ENCODE data around the gene HSF2. TPM values are rescaled to one million over a fixed set of nuclear protein-coding genes. Genes with fewer than 3 reads are reported as not detected.

Gene HSF2
- total RNA-seq, 6 experiments from 2014 or later = 2.6 to 4.7 (median 3.3) TPM

DNA sequence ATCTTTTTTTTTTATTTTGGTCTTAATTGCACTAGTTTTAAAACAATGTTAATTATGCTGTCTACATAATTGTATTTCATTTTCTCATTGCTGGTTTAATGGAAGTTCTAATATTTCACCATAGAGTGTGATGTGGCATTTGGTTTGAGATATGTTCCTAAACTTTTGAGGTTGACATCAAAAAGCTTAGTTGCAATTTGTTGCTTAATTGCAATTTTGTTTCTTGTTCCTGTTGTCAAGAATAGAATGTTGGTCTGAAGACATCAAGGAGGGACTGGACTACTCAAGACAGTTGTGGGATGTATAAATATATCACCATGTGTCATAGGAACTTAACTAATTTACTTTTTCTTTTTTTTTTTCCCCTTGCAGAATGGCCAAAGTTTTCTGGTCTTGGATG is 12.5 kb downstream of the HSF2 start:
- H3K36me3 ChIP-seq = peaks cover 0 to 2% (median 0%) of the 10 kb centered on the region in 4 donors
- TF ChIP-seq, protein P1, sequence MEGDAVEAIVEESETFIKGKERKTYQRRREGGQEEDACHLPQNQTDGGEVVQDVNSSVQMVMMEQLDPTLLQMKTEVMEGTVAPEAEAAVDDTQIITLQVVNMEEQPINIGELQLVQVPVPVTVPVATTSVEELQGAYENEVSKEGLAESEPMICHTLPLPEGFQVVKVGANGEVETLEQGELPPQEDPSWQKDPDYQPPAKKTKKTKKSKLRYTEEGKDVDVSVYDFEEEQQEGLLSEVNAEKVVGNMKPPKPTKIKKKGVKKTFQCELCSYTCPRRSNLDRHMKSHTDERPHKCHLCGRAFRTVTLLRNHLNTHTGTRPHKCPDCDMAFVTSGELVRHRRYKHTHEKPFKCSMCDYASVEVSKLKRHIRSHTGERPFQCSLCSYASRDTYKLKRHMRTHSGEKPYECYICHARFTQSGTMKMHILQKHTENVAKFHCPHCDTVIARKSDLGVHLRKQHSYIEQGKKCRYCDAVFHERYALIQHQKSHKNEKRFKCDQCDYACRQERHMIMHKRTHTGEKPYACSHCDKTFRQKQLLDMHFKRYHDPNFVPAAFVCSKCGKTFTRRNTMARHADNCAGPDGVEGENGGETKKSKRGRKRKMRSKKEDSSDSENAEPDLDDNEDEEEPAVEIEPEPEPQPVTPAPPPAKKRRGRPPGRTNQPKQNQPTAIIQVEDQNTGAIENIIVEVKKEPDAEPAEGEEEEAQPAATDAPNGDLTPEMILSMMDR (IDR thresholded peaks at IDR 0.05) = no peak
- TF ChIP-seq POLR2A (IDR thresholded peaks at IDR 0.05) = no peak
- DNase-seq (no peak), ATAC-seq (no peak)
- no peak overlapping the region for H3K4me3 ChIP-seq
- no peaks in the 10 kb centered on the region for H3K4me1 ChIP-seq
- H3K27me3 ChIP-seq = no peaks in the 10 kb centered on the region
- no peak overlapping the region for H3K27ac ChIP-seq
- H3K9me3 ChIP-seq = no peaks in the 10 kb centered on the region
- intact Hi-C loops (cut with DNase I) = no loop called here

DNA sequence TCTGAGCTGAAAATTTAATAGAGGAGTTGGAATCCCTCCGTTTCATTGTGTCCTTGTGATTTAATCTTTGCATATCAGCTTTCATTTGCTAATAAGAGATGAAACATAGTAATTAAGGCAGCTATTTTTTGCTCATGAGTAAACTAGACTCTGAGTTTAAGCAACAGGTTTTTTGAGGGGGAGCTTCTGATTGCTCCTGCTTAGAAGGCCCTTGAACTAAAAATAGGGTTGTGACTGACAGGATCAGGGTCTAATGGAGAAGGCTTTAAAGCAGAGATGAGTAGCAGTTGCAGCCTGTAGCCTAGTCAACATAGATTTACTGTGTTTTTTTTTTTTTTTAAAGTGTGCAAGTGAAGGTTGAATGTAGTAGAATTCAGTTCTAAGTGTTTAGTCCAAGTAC is 17.4 kb downstream of the HSF2 start:
- ATAC-seq (no peak), DNase-seq (no peak)
- no peak for TF ChIP-seq POLR2A (IDR thresholded peaks at IDR 0.05)
- TF ChIP-seq, protein P1 (IDR thresholded peaks at IDR 0.05) = no peak
- Histone ChIP-seq H3K27ac (no peak overlapping the region), H3K27me3 (no peaks in the 10 kb centered on the region), H3K4me1 (no peaks in the 10 kb centered on the region), H3K4me3 (no peak overlapping the region), H3K36me3 (peaks cover 0 to 13% (median 1%) of the 10 kb centered on the region in 4 donors), H3K9me3 (no peaks in the 10 kb centered on the region)
- 80% methylated on average over 1 of the region's 1 CpG for WGBS (ENCODE audit: insufficient coverage, low coverage, low lambda C conversion rate, missing lambda C conversion rate)
- intact Hi-C loops (cut with DNase I) = no loop called here

DNA sequence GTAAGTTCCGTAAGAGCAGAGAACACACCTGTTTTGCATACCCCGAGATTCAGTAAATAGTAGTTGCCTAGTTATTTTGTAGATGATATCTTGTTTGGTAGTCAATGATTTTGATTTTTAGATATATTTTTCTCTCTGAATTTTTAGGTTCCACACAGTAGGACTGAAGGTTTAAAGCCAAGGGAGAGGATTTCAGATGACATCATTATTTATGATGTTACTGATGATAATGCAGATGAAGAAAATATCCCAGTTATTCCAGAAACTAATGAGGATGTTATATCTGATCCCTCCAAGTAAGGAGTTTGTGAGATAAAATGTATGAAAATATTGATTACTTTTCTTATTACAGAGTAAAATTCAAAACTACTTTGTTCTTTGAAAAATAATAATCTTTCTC is 22.6 kb downstream of the HSF2 start:
- 97% methylated on average over 2 of the region's 2 CpGs for WGBS (ENCODE audit: insufficient coverage, low coverage, low lambda C conversion rate, missing lambda C conversion rate)
- intact Hi-C loops (cut with DNase I) = no loop called here
- ATAC-seq = no peak
- Histone ChIP-seq H3K4me1 (no peaks in the 10 kb centered on the region), H3K27ac (no peak overlapping the region), H3K36me3 (peaks cover 0 to 36% (median 0%) of the 10 kb centered on the region in 4 donors), H3K4me3 (no peak overlapping the region), H3K9me3 (no peaks in the 10 kb centered on the region), H3K27me3 (no peaks in the 10 kb centered on the region)
- DNase-seq = no peak
- TF ChIP-seq POLR2A (IDR thresholded peaks at IDR 0.05) = no peak
- TF ChIP-seq, protein P1 (IDR thresholded peaks at IDR 0.05) = no peak

DNA sequence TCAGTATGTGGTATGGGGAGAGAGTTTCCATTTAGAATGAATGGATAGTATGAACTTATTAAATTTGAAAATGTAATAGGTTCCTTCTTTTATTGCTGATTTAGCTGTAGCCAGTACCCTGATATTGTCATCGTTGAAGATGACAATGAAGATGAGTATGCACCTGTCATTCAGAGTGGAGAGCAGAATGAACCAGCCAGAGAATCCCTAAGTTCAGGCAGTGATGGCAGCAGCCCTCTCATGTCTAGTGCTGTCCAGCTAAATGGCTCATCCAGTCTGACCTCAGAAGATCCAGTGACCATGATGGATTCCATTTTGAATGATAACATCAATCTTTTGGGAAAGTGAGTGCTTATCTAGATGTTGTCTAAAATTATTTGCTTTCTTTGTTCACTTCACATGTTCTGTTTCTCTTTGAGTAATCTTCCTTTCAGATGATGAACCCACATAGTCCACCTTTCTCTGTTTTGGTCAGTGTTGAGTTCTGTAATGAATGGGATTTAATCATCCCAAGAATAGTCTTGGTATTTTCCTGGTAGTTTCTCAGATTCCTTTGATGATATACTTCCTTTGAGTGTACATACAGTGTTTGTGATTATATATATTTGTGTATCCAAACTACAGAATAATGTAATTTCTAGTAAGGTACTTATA is 23.3 kb downstream of the HSF2 start:
- Histone ChIP-seq H3K27ac (no peak overlapping the region), H3K4me1 (no peaks in the 10 kb centered on the region), H3K4me3 (no peak overlapping the region), H3K27me3 (no peaks in the 10 kb centered on the region), H3K36me3 (peaks cover 0 to 33% (median 1%) of the 10 kb centered on the region in 4 donors), H3K9me3 (no peaks in the 10 kb centered on the region)
- TF ChIP-seq, protein P1 (IDR thresholded peaks at IDR 0.05) = no peak
- no peak for TF ChIP-seq POLR2A (IDR thresholded peaks at IDR 0.05)
- no peak for DNase-seq
- no peak for ATAC-seq
- intact Hi-C loops (cut with DNase I) = no loop called here
- WGBS (ENCODE audit: insufficient coverage, low coverage, low lambda C conversion rate, missing lambda C conversion rate) = 69% methylated on average over 1 of the region's 1 CpG

DNA sequence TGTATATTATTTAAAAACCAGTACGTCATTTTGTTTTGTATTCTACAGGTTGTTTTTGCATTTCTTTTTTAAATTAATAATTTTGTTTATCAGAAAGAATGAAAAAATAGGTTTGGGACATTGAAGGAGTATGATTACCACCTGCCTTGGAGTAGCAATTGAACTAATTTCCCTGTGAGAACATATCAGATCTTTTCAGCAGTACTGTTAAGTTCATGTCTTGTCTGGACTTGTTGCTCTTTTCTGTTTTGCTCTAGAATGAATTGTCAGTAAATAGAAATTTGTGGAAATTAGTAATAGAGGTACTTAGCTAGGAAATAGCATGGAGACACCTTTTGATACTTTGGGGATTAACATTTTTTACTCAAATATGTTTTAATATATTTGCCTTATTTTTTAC is 24.3 kb downstream of the HSF2 start:
- intact Hi-C loops (cut with DNase I) = no loop called here
- Histone ChIP-seq H3K9me3 (no peaks in the 10 kb centered on the region), H3K4me3 (no peak overlapping the region), H3K27me3 (no peaks in the 10 kb centered on the region), H3K36me3 (peaks cover 0 to 29% (median 2%) of the 10 kb centered on the region in 4 donors), H3K27ac (no peak overlapping the region), H3K4me1 (no peaks in the 10 kb centered on the region)
- no peak for TF ChIP-seq POLR2A (IDR thresholded peaks at IDR 0.05)
- TF ChIP-seq, protein P1 (IDR thresholded peaks at IDR 0.05) = no peak
- ATAC-seq = no peak
- DNase-seq = no peak
- WGBS (ENCODE audit: insufficient coverage, low coverage, low lambda C conversion rate, missing lambda C conversion rate) = 100% methylated on average over 1 of the region's 1 CpG
